ENCODE results near the gene CCDC146. TPM values are rescaled to one million over a fixed set of nuclear protein-coding genes. Genes with fewer than 3 reads are reported as not detected.

CCDC146 gene
- total RNA-seq, 2 donors from 2014 or later: 11.8 to 12.1 TPM

GRCh38 chr7:77320714-77321113 is 198.3 kb downstream of the CCDC146 start:
- TF ChIP-seq, protein P1, sequence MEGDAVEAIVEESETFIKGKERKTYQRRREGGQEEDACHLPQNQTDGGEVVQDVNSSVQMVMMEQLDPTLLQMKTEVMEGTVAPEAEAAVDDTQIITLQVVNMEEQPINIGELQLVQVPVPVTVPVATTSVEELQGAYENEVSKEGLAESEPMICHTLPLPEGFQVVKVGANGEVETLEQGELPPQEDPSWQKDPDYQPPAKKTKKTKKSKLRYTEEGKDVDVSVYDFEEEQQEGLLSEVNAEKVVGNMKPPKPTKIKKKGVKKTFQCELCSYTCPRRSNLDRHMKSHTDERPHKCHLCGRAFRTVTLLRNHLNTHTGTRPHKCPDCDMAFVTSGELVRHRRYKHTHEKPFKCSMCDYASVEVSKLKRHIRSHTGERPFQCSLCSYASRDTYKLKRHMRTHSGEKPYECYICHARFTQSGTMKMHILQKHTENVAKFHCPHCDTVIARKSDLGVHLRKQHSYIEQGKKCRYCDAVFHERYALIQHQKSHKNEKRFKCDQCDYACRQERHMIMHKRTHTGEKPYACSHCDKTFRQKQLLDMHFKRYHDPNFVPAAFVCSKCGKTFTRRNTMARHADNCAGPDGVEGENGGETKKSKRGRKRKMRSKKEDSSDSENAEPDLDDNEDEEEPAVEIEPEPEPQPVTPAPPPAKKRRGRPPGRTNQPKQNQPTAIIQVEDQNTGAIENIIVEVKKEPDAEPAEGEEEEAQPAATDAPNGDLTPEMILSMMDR (IDR thresholded peaks at IDR 0.05): no peak
- ATAC-seq (ENCODE audit: insufficient number of reproducible peaks, low FRiP score, low read depth) (no peak), DNase-seq (ENCODE audit: low spot score) (no peak)
- Histone ChIP-seq H3K4me3 (no peak overlapping the region), H3K9me3 (no peaks in the 10 kb centered on the region), H3K4me1 (ENCODE audit: control insufficient read depth in 1 of 2, low read depth in 2 of 2) (peaks cover 0 to 13% of the 10 kb centered on the region in 2 donors), H3K36me3 (no peaks in the 10 kb centered on the region), H3K27me3 (replicated peaks; ENCODE audit: insufficient read depth) (no peaks in the 10 kb centered on the region), H3K27ac (no peak overlapping the region)

- Histone ChIP-seq H3K27me3 (replicated peaks; ENCODE audit: insufficient read depth) (no peaks in the 10 kb centered on the region), H3K9me3 (no peaks in the 10 kb centered on the region), H3K4me1 (ENCODE audit: control insufficient read depth in 1 of 2, low read depth in 2 of 2) (peaks cover 0 to 17% of the 10 kb centered on the region in 2 donors), H3K27ac (no peak overlapping the region), H3K4me3 (no peak overlapping the region), H3K36me3 (no peaks in the 10 kb centered on the region)
- ATAC-seq (ENCODE audit: insufficient number of reproducible peaks, low FRiP score, low read depth) (no peak), DNase-seq (ENCODE audit: low spot score) (no peak)
- TF ChIP-seq, protein P1 (IDR thresholded peaks at IDR 0.05): no peak
Observed at GRCh38 chr7:77321300-77321699, 198.9 kb downstream of the CCDC146 start.

- H3K27ac ChIP-seq: peak overlapping the region; percentile 73 to 79
- H3K36me3 ChIP-seq: no peaks in the 10 kb centered on the region
- H3K27me3 ChIP-seq (replicated peaks; ENCODE audit: insufficient read depth): no peaks in the 10 kb centered on the region
- TF ChIP-seq, protein P1 (IDR thresholded peaks at IDR 0.05): no peak
- DNase-seq (ENCODE audit: low spot score) (no peak), ATAC-seq (ENCODE audit: insufficient number of reproducible peaks, low FRiP score, low read depth) (no peak)
- H3K4me3 ChIP-seq: no peak overlapping the region
- H3K9me3 ChIP-seq: no peaks in the 10 kb centered on the region
- peaks cover 37 to 61% of the 10 kb centered on the region in 2 donors for H3K4me1 ChIP-seq (ENCODE audit: control insufficient read depth in 1 of 2, low read depth in 2 of 2)
Observed at GRCh38 chr7:77326131-77326530, 203.7 kb downstream of the CCDC146 start.

GRCh38 chr7:77327067-77327931 is 204.9 kb downstream of the CCDC146 start:
- no peaks in the 10 kb centered on the region for H3K36me3 ChIP-seq
- no peaks in the 10 kb centered on the region for H3K27me3 ChIP-seq (replicated peaks; ENCODE audit: insufficient read depth)
- H3K4me1 ChIP-seq (ENCODE audit: control insufficient read depth in 1 of 2, low read depth in 2 of 2): peaks cover 43 to 65% of the 10 kb centered on the region in 2 donors
- H3K4me3 ChIP-seq: no peak overlapping the region
- TF ChIP-seq, protein P1 (IDR thresholded peaks at IDR 0.05): no peak
- DNase-seq (ENCODE audit: low spot score) (no peak), ATAC-seq (ENCODE audit: insufficient number of reproducible peaks, low FRiP score, low read depth) (no peak)
- H3K9me3 ChIP-seq: no peaks in the 10 kb centered on the region
- H3K27ac ChIP-seq: peak overlapping the region; percentile 73 to 79

GRCh38 chr7:77327932-77328628 is 205.7 kb downstream of the CCDC146 start:
- Histone ChIP-seq H3K4me1 (ENCODE audit: control insufficient read depth in 1 of 2, low read depth in 2 of 2) (peaks cover 43 to 65% of the 10 kb centered on the region in 2 donors), H3K36me3 (no peaks in the 10 kb centered on the region), H3K27ac (peak overlapping the region; percentile 73 to 79), H3K4me3 (peak overlapping the region; percentile 25), H3K27me3 (replicated peaks; ENCODE audit: insufficient read depth) (no peaks in the 10 kb centered on the region), H3K9me3 (no peaks in the 10 kb centered on the region)
- ATAC-seq (ENCODE audit: insufficient number of reproducible peaks, low FRiP score, low read depth) (no peak), DNase-seq (ENCODE audit: low spot score) (no peak)
- TF ChIP-seq, protein P1 (IDR thresholded peaks at IDR 0.05): no peak

Data from thoracic aorta (tissue), 2 donors.